NB4 (cell line): ENCODE measurements around the gene ADAMTS13.

Experiments
- CTCF ChIP-seq: IDR thresholded peaks from one replicate; pipeline ENCODE4 v1.5.1; 2012; ENCODE audit warnings: low read depth, low read length
- MAX ChIP-seq: IDR thresholded peaks from 2 replicates; pipeline ENCODE4 v1.6.1; 2011; ENCODE audit warnings: low read depth, low read length
- POLR2A ChIP-seq: IDR thresholded peaks from 2 replicates; pipeline ENCODE4 v1.6.1; 2011; ENCODE audit warnings: mild to moderate bottlenecking; ENCODE audit not compliant: insufficient read length; ENCODE audit errors: extremely low read depth

GRCh38 chr9:133419005-133419404, 3.2 kb upstream of the ADAMTS13 start:
- TF ChIP-seq CTCF, result no peak
- no peak for TF ChIP-seq MAX
- no peak for TF ChIP-seq POLR2A
